Activated CD8-positive, alpha-beta memory T cell treated with anti-CD3 and anti-CD28 coated beads, Interleukin-2, amount 10 ng/mL, durations not matched to agents 7 days and 5 days (primary cell): ENCODE data around the gene ADGRB3. TPM values are rescaled to one million over a fixed set of nuclear protein-coding genes. Genes with fewer than 3 reads are reported as not detected.
"Not testable (repeated sequence)": the region's sequence is repeated elsewhere in the genome, so short reads cannot be mapped to it uniquely, and the experiment has no call there.

Experiments used
- ATAC-seq: fragments of 150-1000 bp; cut with Tn5 transposase; one replicate; pipeline ENCODE4 v1.10.0; 2021; ENCODE audit warnings: moderate library complexity
- CTCF ChIA-PET: fragments of 350-600 bp; sonication (Branson Sonifier 250); formaldehyde crosslinking; loops from one replicate; lab custom pipeline; 2021; ENCODE audit warnings: antibody characterized with exemption; lab: Charles Lee
- DNase-seq: peaks from one replicate; pipeline ENCODE4 v3.0.0-alpha.2; 2020
- H3K27ac Mint-ChIP-seq: one replicate; pipeline ENCODE4 v1.8.0; 2021; ENCODE audit warnings: mild to moderate bottlenecking, mixed read lengths
- H3K27me3 Mint-ChIP-seq: one replicate; pipeline ENCODE4 v1.8.0; 2021; ENCODE audit warnings: mixed read lengths
- H3K36me3 Mint-ChIP-seq: one replicate; pipeline ENCODE4 v1.8.0; 2021; ENCODE audit warnings: mild to moderate bottlenecking, mixed read lengths
- H3K4me1 Mint-ChIP-seq: one replicate; pipeline ENCODE4 v1.8.0; 2021; ENCODE audit warnings: mixed read lengths
- H3K4me3 Mint-ChIP-seq: one replicate; pipeline ENCODE4 v1.8.0; 2021; ENCODE audit warnings: mild to moderate bottlenecking, moderate library complexity, mixed read lengths
- H3K9me3 Mint-ChIP-seq: one replicate; pipeline ENCODE4 v1.8.0; 2022; ENCODE audit warnings: low read depth, mixed read lengths
- total RNA-seq, 2 experiments: library from RNA; stranded (reverse); gene quantifications; one replicate each; pipeline ENCODE4 v1.2.3, GENCODE V29; 2021

Gene ADGRB3
- total RNA-seq, 2 experiments from 2014 or later: 0.33 TPM; not detected in 1

DNA sequence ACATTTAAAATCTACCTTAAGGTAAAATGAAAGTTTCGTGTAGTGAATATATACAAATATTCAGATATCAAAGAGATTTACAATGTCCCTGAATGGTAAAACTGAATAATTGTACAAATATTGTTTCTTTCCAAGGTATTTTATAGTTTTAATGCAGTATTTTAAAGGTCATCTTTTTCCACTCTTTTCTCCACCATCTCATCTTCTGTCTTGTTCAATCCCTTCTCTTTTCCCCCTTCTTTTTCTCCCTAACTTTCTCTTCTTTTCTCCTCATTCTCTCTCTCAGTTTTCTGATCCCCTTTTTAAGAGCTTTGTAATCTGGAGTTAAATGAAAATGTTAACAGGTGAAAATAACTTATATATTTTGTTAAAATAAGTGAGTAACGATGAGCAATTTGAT lies 126.9 kb downstream of the ADGRB3 start:
- Mint-ChIP-seq H3K36me3 (no peaks in the 10 kb centered on the region), H3K4me3 (no peak overlapping the region), H3K9me3 (no peaks in the 10 kb centered on the region), H3K27ac (no peak overlapping the region), H3K4me1 (no peaks in the 10 kb centered on the region), H3K27me3 (no peaks in the 10 kb centered on the region)
- CTCF ChIA-PET: no interaction called here
- ATAC-seq (no peak), DNase-seq (no peak)

DNA sequence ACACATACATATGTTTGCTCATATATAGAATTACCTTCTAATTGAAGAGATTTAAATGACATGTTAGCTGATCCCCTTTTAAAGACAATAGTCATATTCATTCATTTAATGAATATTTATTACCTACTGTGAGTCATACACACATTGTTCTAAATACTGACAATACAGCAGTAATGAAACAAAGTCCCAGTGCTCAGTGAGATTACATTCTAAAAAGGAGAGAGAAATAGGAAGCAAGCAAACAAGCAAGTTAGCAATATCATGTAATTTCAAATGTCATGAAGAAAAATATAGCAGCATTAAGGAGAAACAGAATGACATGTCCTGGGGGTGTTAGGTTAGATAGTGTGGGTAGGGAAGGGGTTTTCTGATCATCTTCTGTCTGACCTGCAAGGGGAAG lies 136.3 kb downstream of the ADGRB3 start:
- H3K9me3 Mint-ChIP-seq: no peaks in the 10 kb centered on the region
- no peaks in the 10 kb centered on the region for H3K36me3 Mint-ChIP-seq
- no peaks in the 10 kb centered on the region for H3K27me3 Mint-ChIP-seq
- DNase-seq: no peak
- H3K27ac Mint-ChIP-seq: no peak overlapping the region
- no peak for ATAC-seq
- CTCF ChIA-PET: no interaction called here
- no peaks in the 10 kb centered on the region for H3K4me1 Mint-ChIP-seq
- H3K4me3 Mint-ChIP-seq: no peak overlapping the region

DNA sequence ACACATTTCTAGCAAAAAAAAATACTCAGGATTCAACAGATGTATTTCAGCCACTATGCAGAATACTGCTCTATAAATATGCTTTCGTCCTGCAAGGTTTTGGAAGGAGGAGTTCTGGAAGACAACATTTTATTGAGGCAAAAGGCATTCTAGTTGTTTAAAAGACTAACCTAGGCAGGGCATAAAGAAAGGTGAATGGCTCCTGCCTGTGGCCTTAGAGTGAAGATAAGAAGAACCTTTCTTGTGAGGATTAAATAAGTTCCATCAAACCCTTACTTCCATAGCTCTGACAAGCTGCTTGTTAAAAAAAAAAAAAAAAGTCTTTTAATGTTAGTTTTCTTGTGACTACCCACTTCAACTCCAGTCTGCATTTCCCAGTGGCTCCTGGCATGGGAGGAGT lies 139.8 kb downstream of the ADGRB3 start:
- ATAC-seq (no peak), DNase-seq (no peak)
- Mint-ChIP-seq H3K36me3 (no peaks in the 10 kb centered on the region), H3K27ac (no peak overlapping the region), H3K4me3 (no peak overlapping the region), H3K4me1 (no peaks in the 10 kb centered on the region), H3K27me3 (no peaks in the 10 kb centered on the region), H3K9me3 (no peaks in the 10 kb centered on the region)
- CTCF ChIA-PET: no interaction called here

DNA sequence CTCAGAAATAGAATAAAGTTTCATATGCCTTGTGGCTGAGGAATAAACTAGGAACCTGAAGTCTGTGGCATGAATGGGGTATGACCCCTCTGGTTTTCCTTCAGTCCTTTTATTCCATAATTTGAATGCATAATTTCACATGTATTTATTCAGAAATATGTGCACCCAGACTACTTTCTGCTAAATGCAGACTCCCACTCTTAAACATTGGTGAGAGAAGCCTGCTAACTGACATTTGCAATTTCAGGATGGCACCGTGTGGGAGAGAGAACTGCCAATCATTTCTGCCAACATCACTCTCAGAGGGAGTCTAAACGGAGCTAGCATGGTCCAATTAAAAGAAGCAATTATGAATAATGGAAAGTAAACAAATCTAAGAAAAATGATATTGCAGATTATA lies 141.3 kb downstream of the ADGRB3 start:
- Mint-ChIP-seq H3K27ac (no peak overlapping the region), H3K36me3 (no peaks in the 10 kb centered on the region), H3K27me3 (no peaks in the 10 kb centered on the region), H3K4me3 (no peak overlapping the region), H3K4me1 (no peaks in the 10 kb centered on the region), H3K9me3 (no peaks in the 10 kb centered on the region)
- CTCF ChIA-PET: interaction anchor here (1.1 kb wide), 1 partner anchor 20 kb away, joined by 3 read pairs; no protein-coding TSS in a partner anchor
- DNase-seq (no peak), ATAC-seq (no peak)

DNA sequence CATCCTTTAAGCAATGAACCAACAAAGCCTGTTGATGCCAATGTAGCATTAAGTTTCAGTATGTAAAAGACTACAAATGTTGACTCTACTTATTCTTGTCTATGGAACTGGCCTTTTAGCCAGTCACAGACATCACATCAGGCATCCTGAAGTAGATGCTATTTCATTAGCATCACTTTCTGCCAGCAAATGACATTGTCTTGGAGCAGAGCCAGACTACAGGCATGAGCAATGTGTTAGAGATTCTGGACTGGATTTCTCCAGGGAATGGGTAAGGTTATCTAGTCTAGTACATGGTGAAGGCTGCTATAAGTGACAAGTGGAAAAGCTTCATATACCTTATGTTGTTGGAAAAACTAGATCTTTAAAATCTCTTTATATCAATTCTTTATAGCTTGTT lies 142.9 kb downstream of the ADGRB3 start:
- H3K4me3 Mint-ChIP-seq: no peak overlapping the region
- no peak for ATAC-seq

DNA sequence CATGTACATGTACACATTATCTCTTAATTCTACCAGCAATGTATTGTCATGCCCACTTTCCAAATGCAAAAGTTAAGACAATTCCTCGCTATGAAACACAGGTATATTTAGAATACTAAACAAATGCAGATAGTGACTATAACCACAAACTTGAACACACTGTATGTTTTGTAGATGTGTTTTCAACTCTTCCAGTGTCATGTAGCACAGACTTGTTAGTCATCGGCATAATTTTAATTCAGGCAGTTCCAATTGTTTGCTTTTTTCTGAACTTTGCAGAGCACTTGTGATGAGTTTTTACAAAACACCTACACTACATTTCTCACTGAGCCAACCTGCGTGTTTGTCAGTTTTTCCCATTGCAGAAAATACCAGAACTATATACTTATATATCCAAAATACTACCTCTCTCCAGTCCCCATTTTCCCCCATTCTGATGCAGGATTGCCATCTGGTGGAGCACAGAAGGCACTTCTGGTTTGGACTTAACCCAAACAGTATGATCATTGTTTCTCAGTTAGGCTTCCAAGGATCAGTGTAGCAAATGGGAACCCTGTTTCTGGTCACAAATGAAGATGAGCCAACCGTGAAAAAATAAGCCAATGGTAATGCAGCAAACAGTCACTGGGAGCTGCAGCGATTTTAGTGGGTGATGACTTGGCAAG lies 143.4 kb downstream of the ADGRB3 start:
- Mint-ChIP-seq H3K36me3 (no peaks in the 10 kb centered on the region), H3K9me3 (no peaks in the 10 kb centered on the region), H3K4me3 (no peak overlapping the region), H3K4me1 (no peaks in the 10 kb centered on the region), H3K27ac (no peak overlapping the region), H3K27me3 (no peaks in the 10 kb centered on the region)
- CTCF ChIA-PET: no interaction called here
- ATAC-seq (no peak), DNase-seq (no peak)

More for the DNA sequence above, 142.9 kb downstream of the ADGRB3 start:
- no peak for DNase-seq
- H3K9me3 Mint-ChIP-seq: no peaks in the 10 kb centered on the region
- no peak overlapping the region for H3K27ac Mint-ChIP-seq
- CTCF ChIA-PET: no interaction called here
- H3K4me1 Mint-ChIP-seq: no peaks in the 10 kb centered on the region
- H3K27me3 Mint-ChIP-seq: no peaks in the 10 kb centered on the region
- H3K36me3 Mint-ChIP-seq: no peaks in the 10 kb centered on the region

DNA sequence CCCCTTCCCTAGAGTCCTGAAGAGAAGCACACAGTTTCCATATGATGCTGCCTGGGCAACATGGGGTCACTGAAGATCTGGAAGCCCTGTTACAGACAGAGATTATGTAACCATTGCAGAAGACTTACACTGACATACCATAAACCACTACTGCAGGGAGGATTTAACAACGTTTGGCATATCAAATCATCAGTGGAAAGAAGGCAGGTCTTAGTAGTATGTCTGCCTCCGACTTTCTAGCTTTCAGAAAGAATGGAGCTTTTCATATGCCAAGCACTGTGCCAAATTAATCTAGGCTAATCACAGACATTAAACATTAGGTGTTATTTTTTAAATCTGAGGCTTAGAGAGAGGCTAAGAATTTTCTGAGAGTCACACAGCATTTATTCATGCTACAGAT lies 144.3 kb downstream of the ADGRB3 start:
- H3K4me3 Mint-ChIP-seq: no peak overlapping the region
- H3K4me1 Mint-ChIP-seq: no peaks in the 10 kb centered on the region
- H3K9me3 Mint-ChIP-seq: no peaks in the 10 kb centered on the region
- no peaks in the 10 kb centered on the region for H3K36me3 Mint-ChIP-seq
- CTCF ChIA-PET: no interaction called here
- no peak for DNase-seq
- H3K27me3 Mint-ChIP-seq: no peaks in the 10 kb centered on the region
- H3K27ac Mint-ChIP-seq: no peak overlapping the region
- no peak for ATAC-seq

DNA sequence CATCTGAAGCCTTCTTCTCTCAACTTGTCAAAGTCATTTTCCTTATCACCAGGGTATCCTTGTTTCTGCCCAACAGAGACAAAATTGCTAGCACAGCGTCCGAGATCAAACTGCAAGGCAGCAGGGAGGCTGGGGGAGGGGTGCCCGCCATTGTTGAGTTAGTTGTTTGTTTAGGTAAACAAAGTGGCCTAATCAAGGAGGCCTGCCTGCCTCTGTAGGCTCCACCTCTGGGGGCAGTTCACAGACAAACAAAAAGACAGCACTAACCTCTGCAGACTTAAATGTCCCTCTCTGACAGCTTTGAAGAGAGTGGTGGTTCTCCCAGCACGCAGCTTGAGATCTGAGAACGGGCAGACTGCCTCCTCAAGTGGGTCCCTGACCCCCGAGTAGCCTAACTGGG lies 155.0 kb downstream of the ADGRB3 start:
- H3K36me3 Mint-ChIP-seq, DNase-seq, H3K4me1 Mint-ChIP-seq, H3K27ac Mint-ChIP-seq, H3K9me3 Mint-ChIP-seq, ATAC-seq, CTCF ChIA-PET, H3K27me3 Mint-ChIP-seq, H3K4me3 Mint-ChIP-seq: not testable (repeated sequence)

DNA sequence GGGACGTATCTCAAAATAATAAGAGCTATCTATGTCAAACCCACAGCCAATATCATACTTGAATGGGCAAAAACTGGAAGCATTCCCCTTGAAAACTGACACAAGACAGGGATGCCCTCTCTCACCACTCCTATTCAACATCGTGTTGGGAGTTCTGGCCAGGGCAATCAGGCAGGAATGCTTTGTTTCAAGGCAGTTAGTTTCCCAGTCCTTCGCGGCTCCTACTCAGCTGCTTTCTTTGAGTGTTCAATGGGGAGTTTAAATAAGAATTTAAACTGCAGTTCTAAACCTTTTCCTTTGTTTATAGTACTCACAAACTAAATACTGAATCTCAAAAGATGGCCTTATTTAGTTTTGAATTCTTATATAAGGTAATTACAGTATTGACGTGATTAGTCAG lies 179.9 kb downstream of the ADGRB3 start:
- ATAC-seq, H3K27ac Mint-ChIP-seq, CTCF ChIA-PET, H3K36me3 Mint-ChIP-seq, H3K4me1 Mint-ChIP-seq, H3K27me3 Mint-ChIP-seq, H3K9me3 Mint-ChIP-seq, H3K4me3 Mint-ChIP-seq, DNase-seq: not testable (repeated sequence)

DNA sequence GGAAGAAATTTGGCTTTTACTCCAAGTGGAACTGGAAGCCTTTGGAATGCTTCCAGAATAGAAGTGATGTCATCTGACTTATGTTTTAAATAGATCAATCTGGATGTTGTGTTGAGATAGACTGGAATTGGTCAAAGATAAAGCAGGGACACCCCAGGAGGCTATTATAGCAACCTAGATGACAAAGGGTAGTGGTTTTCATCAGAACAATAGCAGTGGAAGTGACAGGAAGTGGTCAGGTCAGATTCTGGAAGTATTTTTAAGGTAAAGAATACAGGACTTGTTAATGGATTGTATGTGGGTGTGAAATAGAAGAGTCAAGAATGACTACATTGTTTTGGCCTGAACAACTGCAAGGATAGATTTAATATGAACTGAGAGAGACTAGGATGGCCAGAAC lies 191.4 kb downstream of the ADGRB3 start:
- CTCF ChIA-PET: no interaction called here
- H3K27me3 Mint-ChIP-seq: no peaks in the 10 kb centered on the region
- no peak overlapping the region for H3K4me3 Mint-ChIP-seq
- no peak overlapping the region for H3K27ac Mint-ChIP-seq
- no peaks in the 10 kb centered on the region for H3K36me3 Mint-ChIP-seq
- H3K4me1 Mint-ChIP-seq: no peaks in the 10 kb centered on the region
- ATAC-seq (no peak), DNase-seq (no peak)
- H3K9me3 Mint-ChIP-seq: no peaks in the 10 kb centered on the region

DNA sequence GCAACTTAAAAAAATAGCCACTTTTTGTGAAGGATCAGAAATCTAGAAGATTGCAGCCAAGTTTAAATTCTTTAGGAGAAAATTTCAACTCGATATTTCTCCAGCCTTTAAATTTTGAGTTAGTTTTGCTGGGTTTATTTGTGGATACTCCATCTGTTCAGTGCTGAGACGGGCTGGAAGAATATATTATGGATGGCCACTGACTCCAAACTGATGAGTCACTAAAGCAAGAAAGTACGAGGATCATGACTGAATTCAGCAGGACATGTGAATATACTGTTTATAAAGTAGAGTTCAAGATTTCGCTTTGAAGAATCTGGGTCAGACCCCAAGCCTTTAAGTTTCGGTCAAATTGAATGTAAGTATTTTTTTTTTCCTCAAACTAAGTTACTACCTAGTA lies 199.5 kb downstream of the ADGRB3 start:
- H3K27ac Mint-ChIP-seq: no peak overlapping the region
- H3K4me3 Mint-ChIP-seq: no peak overlapping the region
- no peaks in the 10 kb centered on the region for H3K36me3 Mint-ChIP-seq
- H3K27me3 Mint-ChIP-seq: no peaks in the 10 kb centered on the region
- no peaks in the 10 kb centered on the region for H3K4me1 Mint-ChIP-seq
- no peaks in the 10 kb centered on the region for H3K9me3 Mint-ChIP-seq
- CTCF ChIA-PET: no interaction called here
- no peak for ATAC-seq
- DNase-seq: no peak

DNA sequence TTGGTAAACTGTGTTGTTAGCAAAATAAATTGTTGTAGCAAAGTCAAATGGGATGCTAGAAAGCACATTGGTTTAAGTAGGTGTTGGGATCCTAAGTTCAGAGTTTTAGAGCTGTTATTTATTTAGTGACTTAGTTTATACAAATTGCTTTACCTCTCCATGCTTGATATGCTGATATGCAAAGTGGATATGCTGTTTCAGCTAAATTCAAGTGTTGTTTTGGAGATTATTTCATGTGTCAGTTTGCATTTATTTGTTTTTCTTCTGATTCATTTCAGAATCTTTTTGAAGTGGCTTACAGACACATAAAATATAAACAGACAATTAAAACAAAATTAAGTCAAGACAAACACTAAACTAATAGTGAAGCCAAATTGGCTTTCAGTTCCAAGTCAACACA lies 203.5 kb downstream of the ADGRB3 start:
- H3K36me3 Mint-ChIP-seq: no peaks in the 10 kb centered on the region
- CTCF ChIA-PET: no interaction called here
- H3K27ac Mint-ChIP-seq: no peak overlapping the region
- no peak for ATAC-seq
- H3K27me3 Mint-ChIP-seq: no peaks in the 10 kb centered on the region
- no peak overlapping the region for H3K4me3 Mint-ChIP-seq
- H3K4me1 Mint-ChIP-seq: no peaks in the 10 kb centered on the region
- DNase-seq: no peak
- peaks cover 2% of the 10 kb centered on the region for H3K9me3 Mint-ChIP-seq

DNA sequence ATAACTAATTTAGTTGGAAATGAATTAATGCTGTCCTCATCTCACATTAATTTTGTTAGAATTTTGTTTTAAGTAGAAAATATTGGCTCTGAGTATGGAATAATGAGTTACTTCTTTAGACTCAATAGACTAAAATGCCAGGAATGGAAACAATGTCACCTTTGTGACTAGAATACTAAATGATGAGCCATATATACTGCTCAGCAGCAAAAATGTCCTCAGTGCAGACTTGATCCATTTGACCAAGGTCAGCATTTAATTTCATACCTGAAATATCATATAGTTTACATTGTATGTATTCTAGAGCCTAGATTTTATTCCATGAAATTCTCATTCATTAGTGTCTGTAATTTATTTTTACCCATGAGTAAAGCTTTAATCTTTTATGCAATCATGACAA lies 217.7 kb downstream of the ADGRB3 start:
- H3K27me3 Mint-ChIP-seq: no peaks in the 10 kb centered on the region
- no peak for ATAC-seq
- DNase-seq: no peak
- H3K4me3 Mint-ChIP-seq: no peak overlapping the region
- no peak overlapping the region for H3K27ac Mint-ChIP-seq
- no peaks in the 10 kb centered on the region for H3K4me1 Mint-ChIP-seq
- peaks cover 2% of the 10 kb centered on the region for H3K9me3 Mint-ChIP-seq
- CTCF ChIA-PET: no interaction called here
- H3K36me3 Mint-ChIP-seq: no peaks in the 10 kb centered on the region

DNA sequence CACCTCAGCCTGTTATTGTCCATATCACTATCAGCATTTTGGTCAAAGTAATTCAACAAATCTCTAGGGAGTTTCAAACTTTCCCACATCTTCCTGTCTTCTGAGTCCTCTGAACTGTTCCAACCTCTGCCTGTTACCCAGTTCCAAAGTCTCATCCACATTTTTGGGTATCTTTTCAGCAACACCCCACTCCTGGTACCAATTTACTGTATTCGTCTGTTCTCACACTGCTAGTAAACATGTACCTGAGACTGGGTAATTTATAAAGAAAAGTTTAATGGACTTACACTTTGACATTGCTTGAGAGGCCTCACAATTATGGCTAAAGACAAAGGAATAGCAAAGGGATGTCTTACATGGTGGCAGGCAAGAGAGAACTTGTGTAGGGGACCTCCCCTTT lies 224.2 kb downstream of the ADGRB3 start:
- H3K4me3 Mint-ChIP-seq: no peak overlapping the region
- H3K27ac Mint-ChIP-seq: no peak overlapping the region
- no peaks in the 10 kb centered on the region for H3K36me3 Mint-ChIP-seq
- no peak for ATAC-seq
- H3K27me3 Mint-ChIP-seq: no peaks in the 10 kb centered on the region
- CTCF ChIA-PET: no interaction called here
- peaks cover 13% of the 10 kb centered on the region for H3K9me3 Mint-ChIP-seq
- no peak for DNase-seq
- no peaks in the 10 kb centered on the region for H3K4me1 Mint-ChIP-seq

DNA sequence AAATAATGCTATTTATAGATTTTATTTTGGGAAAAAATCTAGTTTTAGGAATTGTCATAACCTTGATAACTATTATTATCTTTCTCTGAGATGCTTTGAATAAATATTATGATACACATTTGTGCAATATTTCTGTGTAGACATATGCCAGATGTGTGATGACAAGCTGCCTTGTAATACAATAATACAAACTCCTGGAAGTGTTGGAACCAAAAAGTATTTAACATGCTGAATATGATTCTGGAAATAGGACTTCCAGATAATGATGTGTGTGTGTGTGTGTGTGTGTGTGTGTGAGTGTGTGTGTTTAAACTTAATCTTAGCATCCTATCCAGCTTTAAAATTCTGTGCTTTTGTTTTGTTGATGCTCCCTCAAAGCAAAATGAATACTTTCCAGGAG lies 233.6 kb downstream of the ADGRB3 start:
- Mint-ChIP-seq H3K27me3 (no peaks in the 10 kb centered on the region), H3K9me3 (no peaks in the 10 kb centered on the region), H3K4me1 (no peaks in the 10 kb centered on the region), H3K4me3 (no peak overlapping the region), H3K27ac (no peak overlapping the region), H3K36me3 (no peaks in the 10 kb centered on the region)
- DNase-seq (no peak), ATAC-seq (no peak)
- CTCF ChIA-PET: no interaction called here
